Measurements from ENCODE around the gene ADCY7. TPM values are rescaled to one million over a fixed set of nuclear protein-coding genes. Genes with fewer than 3 reads are reported as not detected.

Gene ADCY7
- total RNA-seq, 1 donor from 2014 or later: 4.6 TPM

- no peaks in the 10 kb centered on the region for H3K27me3 Mint-ChIP-seq (ENCODE audit: unreplicated experiment)
- H3K9me3 Mint-ChIP-seq (ENCODE audit: unreplicated experiment): peaks cover 3% of the 10 kb centered on the region
- no peak overlapping the region for H3K27ac Mint-ChIP-seq (ENCODE audit: unreplicated experiment)
- no peak for DNase-seq (ENCODE audit: extremely low spot score, unreplicated experiment)
- no peak overlapping the region for H3K4me3 Mint-ChIP-seq (ENCODE audit: unreplicated experiment)
- H3K36me3 Mint-ChIP-seq (ENCODE audit: unreplicated experiment): no peaks in the 10 kb centered on the region
- peaks cover 24% of the 10 kb centered on the region for H3K4me1 Mint-ChIP-seq (ENCODE audit: unreplicated experiment)
- TF ChIP-seq, protein P1, sequence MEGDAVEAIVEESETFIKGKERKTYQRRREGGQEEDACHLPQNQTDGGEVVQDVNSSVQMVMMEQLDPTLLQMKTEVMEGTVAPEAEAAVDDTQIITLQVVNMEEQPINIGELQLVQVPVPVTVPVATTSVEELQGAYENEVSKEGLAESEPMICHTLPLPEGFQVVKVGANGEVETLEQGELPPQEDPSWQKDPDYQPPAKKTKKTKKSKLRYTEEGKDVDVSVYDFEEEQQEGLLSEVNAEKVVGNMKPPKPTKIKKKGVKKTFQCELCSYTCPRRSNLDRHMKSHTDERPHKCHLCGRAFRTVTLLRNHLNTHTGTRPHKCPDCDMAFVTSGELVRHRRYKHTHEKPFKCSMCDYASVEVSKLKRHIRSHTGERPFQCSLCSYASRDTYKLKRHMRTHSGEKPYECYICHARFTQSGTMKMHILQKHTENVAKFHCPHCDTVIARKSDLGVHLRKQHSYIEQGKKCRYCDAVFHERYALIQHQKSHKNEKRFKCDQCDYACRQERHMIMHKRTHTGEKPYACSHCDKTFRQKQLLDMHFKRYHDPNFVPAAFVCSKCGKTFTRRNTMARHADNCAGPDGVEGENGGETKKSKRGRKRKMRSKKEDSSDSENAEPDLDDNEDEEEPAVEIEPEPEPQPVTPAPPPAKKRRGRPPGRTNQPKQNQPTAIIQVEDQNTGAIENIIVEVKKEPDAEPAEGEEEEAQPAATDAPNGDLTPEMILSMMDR (IDR thresholded peaks at IDR 0.05): no peak
These were observed 1.3 kb downstream of the ADCY7 start for GRCh38 chr16:50267651-50268050.

- TF ChIP-seq, protein P1 (IDR thresholded peaks at IDR 0.05): no peak
- no peak for DNase-seq (ENCODE audit: extremely low spot score, unreplicated experiment)
- H3K27ac Mint-ChIP-seq (ENCODE audit: unreplicated experiment): no peak overlapping the region
- no peak overlapping the region for H3K4me3 Mint-ChIP-seq (ENCODE audit: unreplicated experiment)
- H3K4me1 Mint-ChIP-seq (ENCODE audit: unreplicated experiment): peaks cover 24% of the 10 kb centered on the region
- H3K27me3 Mint-ChIP-seq (ENCODE audit: unreplicated experiment): no peaks in the 10 kb centered on the region
- peaks cover 3% of the 10 kb centered on the region for H3K9me3 Mint-ChIP-seq (ENCODE audit: unreplicated experiment)
- no peaks in the 10 kb centered on the region for H3K36me3 Mint-ChIP-seq (ENCODE audit: unreplicated experiment)
These were observed 2.0 kb downstream of the ADCY7 start for GRCh38 chr16:50268352-50268751.

GRCh38 chr16:50269061-50269705 lies 2.8 kb downstream of the ADCY7 start:
- Mint-ChIP-seq H3K9me3 (ENCODE audit: unreplicated experiment) (peaks cover 3% of the 10 kb centered on the region), H3K36me3 (ENCODE audit: unreplicated experiment) (no peaks in the 10 kb centered on the region), H3K27ac (ENCODE audit: unreplicated experiment) (no peak overlapping the region), H3K27me3 (ENCODE audit: unreplicated experiment) (no peaks in the 10 kb centered on the region), H3K4me3 (ENCODE audit: unreplicated experiment) (no peak overlapping the region), H3K4me1 (ENCODE audit: unreplicated experiment) (peaks cover 24% of the 10 kb centered on the region)
- TF ChIP-seq, protein P1 (IDR thresholded peaks at IDR 0.05): no peak
- no peak for DNase-seq (ENCODE audit: extremely low spot score, unreplicated experiment)

DNA sequence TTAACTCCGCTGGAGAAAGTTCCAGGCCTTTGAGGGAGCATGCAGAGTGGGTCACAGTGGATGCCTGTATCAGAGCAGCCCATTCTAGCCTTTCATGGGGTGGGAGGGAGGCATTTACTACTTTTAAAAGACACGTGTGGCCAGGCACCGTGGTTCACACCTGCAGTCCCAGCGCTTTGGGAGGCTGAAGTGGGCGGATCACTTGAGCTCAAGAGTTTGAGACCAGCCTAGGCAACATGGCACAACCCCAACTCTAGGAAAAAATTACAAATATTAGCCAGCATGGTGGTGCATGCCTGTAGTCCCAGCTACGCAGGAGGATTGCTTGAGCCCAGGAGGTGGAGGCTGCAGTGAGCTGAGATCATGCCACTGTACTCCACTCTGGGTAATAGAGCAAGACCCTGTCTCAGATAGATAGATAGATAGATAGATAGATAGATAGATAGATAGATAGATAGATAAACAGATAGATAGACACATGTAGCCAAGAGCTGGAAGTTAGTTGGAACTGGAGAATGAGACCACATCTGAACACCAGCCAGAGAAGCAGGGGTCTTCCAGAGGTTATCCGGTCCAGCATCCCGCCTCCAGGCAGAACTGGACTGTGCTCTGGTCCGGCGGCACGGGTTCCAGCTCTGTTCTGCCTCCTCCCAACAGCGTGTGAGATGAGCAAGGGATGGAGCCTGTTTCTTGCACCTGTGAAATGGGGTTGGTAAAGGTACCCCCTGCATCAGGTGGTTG lies 3.6 kb downstream of the ADCY7 start:
- TF ChIP-seq, protein P1 (IDR thresholded peaks at IDR 0.05): no peak
- Mint-ChIP-seq H3K27ac (ENCODE audit: unreplicated experiment) (no peak overlapping the region), H3K36me3 (ENCODE audit: unreplicated experiment) (no peaks in the 10 kb centered on the region), H3K4me1 (ENCODE audit: unreplicated experiment) (peaks cover 22% of the 10 kb centered on the region), H3K27me3 (ENCODE audit: unreplicated experiment) (no peaks in the 10 kb centered on the region), H3K9me3 (ENCODE audit: unreplicated experiment) (no peaks in the 10 kb centered on the region), H3K4me3 (ENCODE audit: unreplicated experiment) (no peak overlapping the region)
- no peak for DNase-seq (ENCODE audit: extremely low spot score, unreplicated experiment)

GRCh38 chr16:50270510-50271147 lies 4.3 kb downstream of the ADCY7 start:
- Mint-ChIP-seq H3K27ac (ENCODE audit: unreplicated experiment) (no peak overlapping the region), H3K36me3 (ENCODE audit: unreplicated experiment) (no peaks in the 10 kb centered on the region), H3K4me1 (ENCODE audit: unreplicated experiment) (peaks cover 19% of the 10 kb centered on the region), H3K9me3 (ENCODE audit: unreplicated experiment) (no peaks in the 10 kb centered on the region), H3K27me3 (ENCODE audit: unreplicated experiment) (no peaks in the 10 kb centered on the region), H3K4me3 (ENCODE audit: unreplicated experiment) (no peak overlapping the region)
- no peak for DNase-seq (ENCODE audit: extremely low spot score, unreplicated experiment)
- TF ChIP-seq, protein P1 (IDR thresholded peaks at IDR 0.05): no peak

Data from osteocyte (in vitro differentiated cells).